Spleen (tissue), 11 donors: ENCODE measurements around the gene SREK1. TPM values are rescaled to one million over a fixed set of nuclear protein-coding genes. Genes with fewer than 3 reads are reported as not detected.

Experiments
- DNase-seq: peaks from one replicate; pipeline ENCODE4 v3.0.0-alpha.2; 2020
- H3K27ac ChIP-seq, 8 donors: fragments of 200-600 bp; sonication (generic) in 7 of 8; 1 replicate in 4 of 8; 2 replicates in 4 of 8; pipeline versions ENCODE4 v1.5.0 to v1.8.0; 2016 to 2021; ENCODE audit warnings: inconsistent platforms in 4 of 8, mild to moderate bottlenecking in 4 of 8, moderate library complexity in 1 of 8
- H3K27me3 ChIP-seq, 7 donors: fragments of 200-600 bp; sonication (generic) in 6 of 7; replicated peaks in 1 of 7; 1 replicate in 4 of 7; 2 replicates in 3 of 7; pipeline versions ENCODE4 v1.5.0 to v1.8.0; 2016 to 2021; ENCODE audit warnings: inconsistent platforms in 3 of 7, mild to moderate bottlenecking in 1 of 7
- H3K36me3 ChIP-seq, 6 donors: fragments of 200-600 bp; sonication (generic) in 5 of 6; 1 replicate in 4 of 6; 2 replicates in 2 of 6; pipeline versions ENCODE4 v1.5.0 to v1.8.0; 2016 to 2021; ENCODE audit warnings: inconsistent platforms in 2 of 6
- H3K4me1 ChIP-seq, 6 donors: fragments of 200-600 bp; sonication (generic) in 5 of 6; 1 replicate in 3 of 6; 2 replicates in 3 of 6; pipeline versions ENCODE4 v1.5.0 to v1.8.0; 2016 to 2021; ENCODE audit warnings: inconsistent platforms in 3 of 6
- H3K4me3 ChIP-seq, 8 donors: fragments of 200-600 bp; sonication (generic) in 7 of 8; 1 replicate in 4 of 8; 2 replicates in 4 of 8; pipeline versions ENCODE4 v1.5.0 to v1.8.0; 2016 to 2021; ENCODE audit warnings: inconsistent platforms in 4 of 8, mild to moderate bottlenecking in 4 of 8, moderate library complexity in 2 of 8
- H3K9me3 ChIP-seq, 8 donors: fragments of 200-600 bp; sonication (generic) in 7 of 8; 1 replicate in 4 of 8; 2 replicates in 4 of 8; pipeline versions ENCODE4 v1.5.0 to v1.8.0; 2016 to 2021; ENCODE audit warnings: inconsistent platforms in 4 of 8
- CTCF ChIP-seq, 11 experiments: fragments of 200-600 bp in 7 of 11; fragments of 450-650 bp in 4 of 11; sonication (generic) in 4 of 11; IDR thresholded peaks in 8 of 11; conservative IDR thresholded peaks in 3 of 11; 1 replicate in 7 of 11; 2 replicates in 4 of 11; pipeline versions ENCODE4 v1.4.0 to v1.8.0; 2016 to 2021; ENCODE audit warnings: antibody characterized with exemption in 11 of 11, inconsistent platforms in 4 of 11, mild to moderate bottlenecking in 1 of 11
- POLR2A ChIP-seq, 3 donors: fragments of 450-650 bp; IDR thresholded peaks; one replicate each; pipeline ENCODE4 v1.5.1; 2017; ENCODE audit warnings: antibody characterized with exemption in 3 of 3, mild to moderate bottlenecking in 1 of 3
- POLR2AphosphoS5 ChIP-seq, 3 donors: sonication (generic); formaldehyde crosslinking; IDR thresholded peaks; one replicate each; pipeline ENCODE4 v1.5.1; 2017; ENCODE audit warnings: antibody characterized with exemption in 3 of 3
- WGBS, 5 donors: extraction: QIAGEN DNeasy Blood & Tissue Kit in 3 of 5; methylation state at CpG; one replicate each; pipeline versions ENCODE4 v1.1.5 to v1.1.7; 2013 to 2018; 5-methylcytosine and 5-hydroxymethylcytosine counted together
- intact Hi-C: fragments of 100-400 bp; cut with DNase I; formaldehyde crosslinking; loops from one replicate; pipeline ENCODE4 v1.15.0; 2023; ENCODE audit warnings: low total_unique reads
- polyA plus RNA-seq, 3 donors: library from polyadenylated mRNA; stranded (reverse); fragments of 200-250 nt; gene quantifications; one replicate each; pipeline ENCODE4 v1.2.1, GENCODE V29; 2013
- total RNA-seq, 7 donors: library from RNA; depleted of rRNA in 3 of 7; stranded (reverse); fragments of >200 nt in 3 of 7; fragmentation: NEBNext Ultra II Directional in 4 of 7; extraction: Animal tissue kit (Norgen Biotek cat#: 25700) in 4 of 7; gene quantifications; one replicate each; pipeline versions ENCODE4 v1.1.0 to v1.2.1, GENCODE V29; 2016 to 2021
- donor health status: healthy with polysubstance abuse.
- donor health status: DM: no; HTN: no; CAD: no; lungs with moderate emphysema.
- donor health status: DM: no; HTN: no; CAD: no.
- donor health status: Bipolar disorder and iron deficiency.
- donor health status: healthy.
- donor health status: DM: no; HTN: no; CAD: no.
- donor health status: DM: yes; HTN: yes; CAD: no.

Gene SREK1
- total and polyA plus RNA-seq, 10 donors = 19.2 to 170 (median 86.2) TPM

GRCh38 chr5:66207800-66208561 lies 63.9 kb downstream of the SREK1 start:
- intact Hi-C loops = no loop called here
- no peak for DNase-seq
- H3K36me3 ChIP-seq = peaks cover 0 to 3% (median 0%) of the 10 kb centered on the region in 6 donors
- no peaks in the 10 kb centered on the region for H3K27me3 ChIP-seq
- no peak overlapping the region for H3K4me3 ChIP-seq
- 77 to 84% (median 82%) methylated on average over 10 of the region's 10 CpGs for WGBS, 5 donors
- H3K9me3 ChIP-seq = no peaks in the 10 kb centered on the region
- TF ChIP-seq POLR2AphosphoS5 (IDR thresholded peaks at IDR 0.05) (no peak), POLR2A (IDR thresholded peaks at IDR 0.05) (no peak), CTCF (IDR thresholded peaks at IDR 0.05 in 8 of 11, conservative IDR thresholded peaks at IDR 0.05 in 3 of 11) (no peak)
- H3K4me1 ChIP-seq = no peaks in the 10 kb centered on the region
- H3K27ac ChIP-seq = no peak overlapping the region

GRCh38 chr5:66209350-66209749 lies 65.2 kb downstream of the SREK1 start:
- WGBS, 5 donors = 75 to 82% (median 81%) methylated on average over 4 of the region's 4 CpGs
- Histone ChIP-seq H3K36me3 (peaks cover 0 to 3% (median 0%) of the 10 kb centered on the region in 6 donors), H3K4me1 (no peaks in the 10 kb centered on the region), H3K27me3 (no peaks in the 10 kb centered on the region), H3K4me3 (no peak overlapping the region), H3K27ac (no peak overlapping the region), H3K9me3 (no peaks in the 10 kb centered on the region)
- intact Hi-C loops = no loop called here
- TF ChIP-seq CTCF (IDR thresholded peaks at IDR 0.05 in 8 of 11, conservative IDR thresholded peaks at IDR 0.05 in 3 of 11) = no peak
- no peak for TF ChIP-seq POLR2AphosphoS5 (IDR thresholded peaks at IDR 0.05)
- no peak for TF ChIP-seq POLR2A (IDR thresholded peaks at IDR 0.05)
- no peak for DNase-seq

GRCh38 chr5:66209794-66210193 lies 65.7 kb downstream of the SREK1 start:
- H3K9me3 ChIP-seq = no peaks in the 10 kb centered on the region
- intact Hi-C loops = no loop called here
- TF ChIP-seq CTCF (IDR thresholded peaks at IDR 0.05 in 8 of 11, conservative IDR thresholded peaks at IDR 0.05 in 3 of 11) = no peak
- TF ChIP-seq POLR2AphosphoS5 (IDR thresholded peaks at IDR 0.05) = no peak
- no peak for TF ChIP-seq POLR2A (IDR thresholded peaks at IDR 0.05)
- no peaks in the 10 kb centered on the region for H3K27me3 ChIP-seq
- H3K36me3 ChIP-seq = peaks cover 0 to 3% (median 0%) of the 10 kb centered on the region in 6 donors
- no peak overlapping the region for H3K27ac ChIP-seq
- H3K4me3 ChIP-seq = no peak overlapping the region
- WGBS, 5 donors = 71 to 81% (median 76%) methylated on average over 6 of the region's 6 CpGs
- no peak for DNase-seq
- no peaks in the 10 kb centered on the region for H3K4me1 ChIP-seq

- no peaks in the 10 kb centered on the region for H3K9me3 ChIP-seq
- intact Hi-C loops = no loop called here
- no peaks in the 10 kb centered on the region for H3K36me3 ChIP-seq
- H3K27ac ChIP-seq = no peak overlapping the region
- no peaks in the 10 kb centered on the region for H3K27me3 ChIP-seq
- WGBS, 5 donors = 76 to 86% (median 78%) methylated on average over 2 of the region's 2 CpGs
- TF ChIP-seq POLR2AphosphoS5 (IDR thresholded peaks at IDR 0.05) (no peak), POLR2A (IDR thresholded peaks at IDR 0.05) (no peak), CTCF (IDR thresholded peaks at IDR 0.05 in 8 of 11, conservative IDR thresholded peaks at IDR 0.05 in 3 of 11) (no peak)
- DNase-seq = no peak
- H3K4me3 ChIP-seq = no peak overlapping the region
- no peaks in the 10 kb centered on the region for H3K4me1 ChIP-seq
These were observed 69.4 kb downstream of the SREK1 start for GRCh38 chr5:66213533-66213932.
